SU-DHL-6 (cell line): ENCODE results near the gene ALDH1A3.

Source experiments
- H2AFZ ChIP-seq: fragments of 200-600 bp; sonication (generic); 2 replicates; pipeline ENCODE4 v1.6.1; 2014; ENCODE audit warnings: low read depth, mild to moderate bottlenecking, moderate library complexity, mixed read lengths, antibody characterized with exemption, low read length; ENCODE audit not compliant: severe bottlenecking
- H3F3A ChIP-seq: fragments of 200-600 bp; shearing (Covaris generic); 2 replicates; pipeline ENCODE4 v1.6.0; 2016; ENCODE audit warnings: antibody characterized with exemption, mild to moderate bottlenecking; ENCODE audit not compliant: insufficient read depth
- H3K27ac ChIP-seq: fragments of 200-600 bp; sonication (generic); 2 replicates; pipeline ENCODE4 v1.5.1; 2016; ENCODE audit warnings: low read depth, mild to moderate bottlenecking, low read length, moderate library complexity, mixed read lengths
- H3K27me3 ChIP-seq: fragments of 200-600 bp; sonication (generic), shearing (Covaris generic); 2 replicates; pipeline ENCODE4 v1.6.0; 2014; ENCODE audit warnings: mild to moderate bottlenecking, low read length
- H3K36me3 ChIP-seq: fragments of 200-600 bp; sonication (generic); 2 replicates; pipeline ENCODE4 v1.6.1; 2014; ENCODE audit warnings: mild to moderate bottlenecking, low read length, mixed read lengths
- H3K4me2 ChIP-seq: fragments of 300-600, 200-600 bp; shearing (Covaris generic), sonication (generic); 2 replicates; pipeline ENCODE4 v1.6.0; 2014; ENCODE audit warnings: low read length, low read depth, mild to moderate bottlenecking; ENCODE audit not compliant: poor library complexity, severe bottlenecking
- H3K4me3 ChIP-seq: fragments of 200-600 bp; sonication (generic); 2 replicates; pipeline ENCODE4 v1.5.1; 2014; ENCODE audit warnings: antibody characterized with exemption, low read length, mild to moderate bottlenecking, mixed read lengths; ENCODE audit not compliant: insufficient read depth, poor library complexity, severe bottlenecking
- H3K79me2 ChIP-seq: fragments of 200-600 bp; sonication (generic); 2 replicates; pipeline ENCODE4 v1.6.1; 2014; ENCODE audit warnings: mild to moderate bottlenecking, low read length, moderate library complexity; ENCODE audit not compliant: insufficient read depth
- H3K9ac ChIP-seq: fragments of 200-600 bp; sonication (generic); 2 replicates; pipeline ENCODE4 v1.7.0; 2014; ENCODE audit warnings: mild to moderate bottlenecking, low read length
- H3K9me2 ChIP-seq: fragments of 200-600 bp; sonication (generic); replicated peaks from 2 replicates; pipeline ENCODE4 v1.6.1; 2014; ENCODE audit warnings: low read length; ENCODE audit not compliant: insufficient read depth
- H3K9me3 ChIP-seq: fragments of 200-600 bp; sonication (generic); 2 replicates; pipeline ENCODE4 v1.6.1; 2014; ENCODE audit warnings: low read length, mixed read lengths; ENCODE audit not compliant: insufficient read depth
- H4K20me1 ChIP-seq: fragments of 200-600 bp; sonication (generic); 2 replicates; pipeline ENCODE4 v1.6.1; 2014; ENCODE audit warnings: low read depth, mild to moderate bottlenecking, antibody characterized with exemption, low read length, moderate library complexity, mixed read lengths
- CTCF ChIP-seq: fragments of 200-600 bp; sonication (generic); IDR thresholded peaks from one replicate; pipeline ENCODE4 v1.5.1; 2017; ENCODE audit warnings: antibody characterized with exemption, mild to moderate bottlenecking, low read length, moderate library complexity; ENCODE audit not compliant: insufficient read depth, poor library complexity, severe bottlenecking
- EZH2phosphoT487 ChIP-seq: fragments of 200-600 bp; sonication (generic), shearing (Covaris generic); conservative IDR thresholded peaks from 2 replicates; pipeline ENCODE4 v1.6.1; 2018; ENCODE audit warnings: mild to moderate bottlenecking, antibody characterized with exemption, low read length, moderate library complexity, mixed read lengths

The ALDH1A3 gene

DNA sequence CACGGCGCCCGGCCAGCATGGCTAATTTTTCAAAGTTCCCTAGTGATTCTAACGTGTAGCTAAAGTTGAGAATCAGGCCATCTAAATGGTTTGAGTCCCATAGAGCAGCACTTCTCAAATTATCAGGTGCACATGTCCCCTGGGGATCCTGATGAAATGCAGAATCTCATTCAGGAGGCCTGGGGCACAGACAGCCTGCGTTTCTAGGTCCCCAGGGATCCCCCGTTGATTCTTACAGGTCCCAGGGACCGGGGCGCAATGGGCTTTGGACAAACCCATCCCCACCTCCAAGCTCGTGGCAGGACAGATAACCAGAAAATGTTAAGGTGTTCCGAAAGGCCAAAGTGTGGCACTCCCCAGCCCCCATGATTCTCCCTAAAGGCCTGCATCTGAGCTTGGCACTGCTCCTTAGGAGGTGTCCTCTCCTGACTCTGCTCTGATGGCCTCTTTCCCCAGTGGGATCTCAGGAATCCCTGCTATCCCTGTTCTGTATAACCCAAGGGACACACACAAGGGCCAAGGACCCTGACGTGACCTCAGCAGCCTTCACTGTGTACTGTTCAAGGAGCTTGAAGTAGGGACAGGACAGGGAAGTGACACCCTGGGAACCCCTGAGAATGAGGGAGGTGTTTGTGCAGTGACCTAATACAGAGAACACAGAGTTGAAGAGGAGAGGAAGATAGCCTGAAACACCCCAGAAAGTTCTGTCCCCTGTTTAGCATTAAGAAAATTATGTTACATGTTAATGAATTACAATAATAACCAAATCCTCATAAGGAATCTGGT lies 47.5 kb downstream of the ALDH1A3 start:
- peaks cover 19% of the 10 kb centered on the region for H3K36me3 ChIP-seq
- peaks cover 85% of the 10 kb centered on the region for H3K79me2 ChIP-seq
- H3F3A ChIP-seq = peaks cover 92% of the 10 kb centered on the region
- H3K9me3 ChIP-seq = no peaks in the 10 kb centered on the region
- peak overlapping the region; percentile 62 for H3K9ac ChIP-seq
- no peak overlapping the region for H2AFZ ChIP-seq
- H3K4me3 ChIP-seq = no peak overlapping the region
- H3K4me2 ChIP-seq = peak overlapping the region; percentile 67
- no peaks in the 10 kb centered on the region for H3K27me3 ChIP-seq
- peak overlapping the region; percentile 98 for H3K27ac ChIP-seq
- no peaks in the 10 kb centered on the region for H3K9me2 ChIP-seq
- TF ChIP-seq EZH2phosphoT487 (no peak), CTCF (no peak)
- H4K20me1 ChIP-seq = no peaks in the 10 kb centered on the region

DNA sequence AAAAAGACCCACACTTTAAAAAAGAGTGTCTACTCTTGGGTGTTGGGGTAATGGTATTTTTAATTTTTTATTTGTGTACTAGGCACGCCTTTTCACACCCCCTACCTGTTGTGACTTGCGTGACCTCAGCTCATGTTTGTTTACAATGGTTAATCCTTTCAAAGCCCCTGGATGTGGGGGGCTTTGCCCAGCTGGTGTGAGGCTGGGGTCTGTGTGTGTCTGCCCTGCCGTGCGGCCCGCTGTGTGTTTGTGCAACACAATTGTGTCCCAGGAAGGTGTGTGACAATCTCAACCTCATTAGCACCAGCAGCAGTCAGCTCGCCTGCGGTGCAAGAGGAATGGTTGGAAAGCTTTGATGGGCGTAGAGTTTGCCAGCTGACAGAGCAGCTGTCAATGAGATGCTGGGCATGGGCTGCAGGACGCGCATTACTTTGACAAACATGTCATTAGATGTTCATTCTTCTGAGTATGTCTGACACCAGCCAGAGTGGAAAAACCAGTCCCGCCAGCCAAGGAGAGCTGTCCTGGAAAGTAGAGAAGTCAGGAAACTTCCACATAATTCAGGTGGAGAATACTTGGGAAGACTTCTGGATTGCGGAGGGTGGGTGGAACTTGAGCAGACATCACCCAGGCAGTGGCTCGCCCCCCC lies 49.1 kb downstream of the ALDH1A3 start:
- H3K79me2 ChIP-seq = peaks cover 80% of the 10 kb centered on the region
- H3K9ac ChIP-seq = peak overlapping the region; percentile 62
- peaks cover 92% of the 10 kb centered on the region for H3F3A ChIP-seq
- TF ChIP-seq EZH2phosphoT487 = no peak
- no peak for TF ChIP-seq CTCF
- no peaks in the 10 kb centered on the region for H3K27me3 ChIP-seq
- H3K9me3 ChIP-seq = no peaks in the 10 kb centered on the region
- peak overlapping the region; percentile 98 for H3K27ac ChIP-seq
- H3K4me2 ChIP-seq = peak overlapping the region; percentile 67
- H3K4me3 ChIP-seq = peak overlapping the region; percentile 4
- no peak overlapping the region for H2AFZ ChIP-seq
- no peaks in the 10 kb centered on the region for H4K20me1 ChIP-seq
- H3K9me2 ChIP-seq = no peaks in the 10 kb centered on the region
- H3K36me3 ChIP-seq = peaks cover 15% of the 10 kb centered on the region

DNA sequence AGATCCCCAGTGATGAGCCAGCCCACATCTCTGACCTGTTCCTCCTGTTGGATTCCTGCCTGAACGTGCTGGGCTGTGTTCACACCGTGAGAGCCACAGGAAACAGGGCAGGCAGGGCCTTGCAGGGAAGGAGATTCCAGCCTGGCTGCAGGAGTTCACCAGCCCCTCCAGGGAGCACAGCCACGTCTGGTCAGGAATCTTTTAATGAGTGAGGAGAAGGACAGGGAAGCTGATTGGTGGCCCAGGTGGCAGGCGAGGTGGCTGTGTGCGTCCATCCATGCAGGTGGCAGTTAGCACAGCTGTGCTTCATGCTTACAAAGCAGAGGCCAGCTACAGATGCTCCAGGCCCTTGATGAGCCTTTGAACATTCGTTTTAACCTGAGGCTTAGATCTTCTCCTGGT lies 50.0 kb downstream of the ALDH1A3 start:
- no peak overlapping the region for H2AFZ ChIP-seq
- no peaks in the 10 kb centered on the region for H3K27me3 ChIP-seq
- no peaks in the 10 kb centered on the region for H3K9me2 ChIP-seq
- peaks cover 14% of the 10 kb centered on the region for H3K36me3 ChIP-seq
- H3F3A ChIP-seq = peaks cover 93% of the 10 kb centered on the region
- H3K27ac ChIP-seq = peak overlapping the region; percentile 98
- H3K9me3 ChIP-seq = no peaks in the 10 kb centered on the region
- peak overlapping the region; percentile 62 for H3K9ac ChIP-seq
- no peaks in the 10 kb centered on the region for H4K20me1 ChIP-seq
- TF ChIP-seq CTCF = no peak
- no peak for TF ChIP-seq EZH2phosphoT487
- peak overlapping the region; percentile 67 for H3K4me2 ChIP-seq
- peak overlapping the region; percentile 10 for H3K4me3 ChIP-seq
- H3K79me2 ChIP-seq = peaks cover 78% of the 10 kb centered on the region
